ENCODE measurements around the gene ZNF841.

DNA sequence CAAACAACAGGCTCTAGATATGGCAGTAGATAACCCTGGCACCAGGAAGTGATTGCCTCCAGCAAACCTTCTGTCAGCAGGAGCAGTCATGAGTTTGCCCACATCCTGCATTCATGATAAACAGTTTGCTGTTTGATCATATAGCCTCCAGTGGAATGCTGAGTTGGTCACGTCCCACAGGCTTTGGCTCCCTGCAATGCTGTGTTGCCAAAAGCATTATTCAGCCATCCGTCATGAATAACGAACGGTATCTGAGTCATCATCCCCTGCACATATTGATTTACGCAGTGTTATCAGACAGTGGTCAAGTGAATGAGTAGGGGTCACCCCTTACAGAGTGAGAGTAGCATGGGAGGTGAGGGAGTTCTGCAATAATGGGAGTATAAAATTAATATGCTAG, 25.1 kb downstream of the ZNF841 start:
- TF ChIP-seq, protein P1, sequence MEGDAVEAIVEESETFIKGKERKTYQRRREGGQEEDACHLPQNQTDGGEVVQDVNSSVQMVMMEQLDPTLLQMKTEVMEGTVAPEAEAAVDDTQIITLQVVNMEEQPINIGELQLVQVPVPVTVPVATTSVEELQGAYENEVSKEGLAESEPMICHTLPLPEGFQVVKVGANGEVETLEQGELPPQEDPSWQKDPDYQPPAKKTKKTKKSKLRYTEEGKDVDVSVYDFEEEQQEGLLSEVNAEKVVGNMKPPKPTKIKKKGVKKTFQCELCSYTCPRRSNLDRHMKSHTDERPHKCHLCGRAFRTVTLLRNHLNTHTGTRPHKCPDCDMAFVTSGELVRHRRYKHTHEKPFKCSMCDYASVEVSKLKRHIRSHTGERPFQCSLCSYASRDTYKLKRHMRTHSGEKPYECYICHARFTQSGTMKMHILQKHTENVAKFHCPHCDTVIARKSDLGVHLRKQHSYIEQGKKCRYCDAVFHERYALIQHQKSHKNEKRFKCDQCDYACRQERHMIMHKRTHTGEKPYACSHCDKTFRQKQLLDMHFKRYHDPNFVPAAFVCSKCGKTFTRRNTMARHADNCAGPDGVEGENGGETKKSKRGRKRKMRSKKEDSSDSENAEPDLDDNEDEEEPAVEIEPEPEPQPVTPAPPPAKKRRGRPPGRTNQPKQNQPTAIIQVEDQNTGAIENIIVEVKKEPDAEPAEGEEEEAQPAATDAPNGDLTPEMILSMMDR (IDR thresholded peaks at IDR 0.05), result no peak
- TF ChIP-seq POLR2A (IDR thresholded peaks at IDR 0.05), result no peak
- no peak for TF ChIP-seq POLR2AphosphoS5 (IDR thresholded peaks at IDR 0.05)

Measured in sigmoid colon (tissue), 4 donors.